GM21717 (cell line): ENCODE data around the gene RAD23A.
"Not testable (repeated sequence)": the region's sequence is repeated elsewhere in the genome, so short reads cannot be mapped to it uniquely, and the experiment has no call there.

Source experiments
- ATAC-seq: cut with Tn5 transposase; IDR thresholded peaks from one replicate; pipeline ENCODE4 v1.9.1; 2021; ENCODE audit warnings: mild to moderate bottlenecking, moderate library complexity; ENCODE audit not compliant: unreplicated experiment

RAD23A gene

DNA sequence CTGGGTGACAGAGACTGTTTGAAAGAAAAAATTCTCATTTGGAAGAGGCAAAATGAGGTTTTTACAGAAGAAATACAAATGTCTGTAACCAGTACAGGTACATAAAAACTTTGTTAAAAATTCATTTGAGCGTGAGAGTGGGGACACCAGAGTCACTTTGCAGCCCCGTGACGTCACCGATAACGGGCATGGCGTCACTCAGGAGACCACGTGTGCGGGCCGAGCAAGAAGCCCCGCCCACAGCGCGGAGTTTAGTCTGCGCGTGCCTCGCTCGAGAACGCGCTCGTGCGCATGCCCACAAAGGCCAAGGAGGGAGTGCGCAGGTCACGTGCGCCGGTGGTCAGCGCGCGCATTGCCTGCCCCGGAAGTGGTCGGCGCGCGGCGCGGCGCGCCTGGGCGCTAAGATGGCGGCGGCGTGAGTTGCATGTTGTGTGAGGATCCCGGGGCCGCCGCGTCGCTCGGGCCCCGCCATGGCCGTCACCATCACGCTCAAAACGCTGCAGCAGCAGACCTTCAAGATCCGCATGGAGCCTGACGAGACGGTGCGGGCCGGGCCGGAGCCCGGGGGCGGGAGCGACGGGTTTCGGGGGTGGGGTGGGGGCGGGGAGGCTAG, at the start of gene RAD23A:
Gene RAD23A (plus strand): TSS at position 384 of the 613 bp plus-strand sequence. CDS start 87 bp downstream, at position 471.
- ATAC-seq: peak; percentile 53

DNA sequence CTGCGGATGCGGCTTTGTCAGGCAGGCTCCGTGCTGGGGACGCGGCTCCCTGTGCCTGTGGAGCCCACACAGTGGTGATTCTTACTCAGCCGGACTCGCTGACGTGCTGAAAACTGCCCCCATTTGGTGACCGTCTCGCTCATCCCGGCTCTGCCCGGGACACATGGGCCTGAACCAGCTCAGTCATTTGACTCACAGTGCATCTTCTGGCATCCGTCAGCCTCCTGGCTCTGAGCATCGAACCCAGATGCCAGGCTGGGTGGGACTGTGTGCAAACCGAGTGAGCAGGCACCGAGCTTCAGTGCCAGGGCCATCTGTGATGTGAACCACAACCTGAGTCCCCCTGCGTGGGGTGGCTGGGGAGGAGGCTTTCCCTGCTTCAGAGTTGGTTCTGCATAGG, 49.2 kb upstream of the RAD23A start:
- no peak for ATAC-seq

- ATAC-seq: peak; percentile 52
These were observed 45.7 kb upstream of the RAD23A start for GRCh38 chr19:12899891-12900518.

- no peak for ATAC-seq
These were observed 38.5 kb upstream of the RAD23A start for GRCh38 chr19:12907166-12907565.

DNA sequence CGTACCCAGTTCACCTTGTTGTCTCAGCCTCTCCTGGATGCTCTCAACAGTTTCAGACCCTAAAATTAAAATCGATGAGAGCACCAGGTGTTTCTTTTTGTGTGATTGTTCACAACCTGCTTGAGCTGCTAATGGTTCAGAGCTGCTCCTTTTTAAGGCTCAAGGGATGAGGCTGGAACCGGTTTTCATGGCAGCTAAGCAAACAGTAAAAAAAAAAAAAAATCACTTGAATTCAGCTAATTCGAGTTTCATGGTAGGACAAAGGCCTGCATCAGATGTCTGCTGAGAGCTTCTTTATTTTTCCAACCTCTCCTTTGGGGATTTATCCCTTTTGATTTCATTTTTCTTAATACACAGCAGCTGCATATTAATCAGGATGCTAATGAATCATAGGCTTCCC, 33.1 kb upstream of the RAD23A start:
- no peak for ATAC-seq

GRCh38 chr19:12913011-12913561, 32.6 kb upstream of the RAD23A start:
- no peak for ATAC-seq

GRCh38 chr19:12913851-12914690, 31.6 kb upstream of the RAD23A start:
- ATAC-seq: no peak

- not testable (repeated sequence) for ATAC-seq
These were observed 29.8 kb upstream of the RAD23A start for GRCh38 chr19:12915860-12916259.

GRCh38 chr19:12918253-12918652, 27.4 kb upstream of the RAD23A start:
- no peak for ATAC-seq

DNA sequence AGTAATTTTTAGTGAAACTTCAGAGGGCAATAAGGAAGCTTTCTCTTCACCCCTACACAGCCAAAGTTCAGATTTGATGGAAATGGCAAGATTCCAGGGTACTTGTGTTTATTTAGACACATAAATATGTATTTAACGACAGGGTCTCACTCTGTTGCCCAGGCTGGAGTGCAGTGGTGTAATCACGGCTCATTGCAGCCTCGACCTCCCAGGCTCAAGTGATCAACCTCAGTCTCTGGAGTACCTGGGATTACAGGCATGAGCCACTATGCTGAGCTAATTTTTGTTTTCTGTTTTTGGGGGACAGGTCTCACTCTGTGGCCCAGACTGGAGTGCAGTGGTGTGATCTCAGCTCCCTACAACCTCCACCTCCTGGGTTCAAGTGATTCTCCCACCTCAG, 24.6 kb upstream of the RAD23A start:
- ATAC-seq: no peak

DNA sequence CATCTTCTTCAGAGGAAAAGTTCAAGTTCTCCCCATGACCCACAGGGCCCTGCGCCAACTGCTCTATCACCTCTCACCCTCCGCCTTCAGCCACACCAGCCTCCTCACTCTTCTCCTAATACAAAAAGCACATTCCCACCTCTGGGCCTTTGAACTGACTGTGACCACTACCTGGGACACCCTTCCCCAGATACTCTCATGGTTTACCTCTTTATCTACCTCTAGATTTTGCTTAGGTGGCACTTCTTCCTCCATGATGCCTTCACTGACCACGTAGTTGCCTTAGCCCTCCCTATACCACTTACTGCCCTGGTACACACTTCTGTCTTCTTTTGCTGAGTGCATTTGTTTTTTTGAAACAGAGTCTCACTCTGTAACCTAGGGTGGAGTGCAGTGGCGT, 22.7 kb upstream of the RAD23A start:
- no peak for ATAC-seq

GRCh38 chr19:12924621-12925310, 20.9 kb upstream of the RAD23A start:
- ATAC-seq: no peak

DNA sequence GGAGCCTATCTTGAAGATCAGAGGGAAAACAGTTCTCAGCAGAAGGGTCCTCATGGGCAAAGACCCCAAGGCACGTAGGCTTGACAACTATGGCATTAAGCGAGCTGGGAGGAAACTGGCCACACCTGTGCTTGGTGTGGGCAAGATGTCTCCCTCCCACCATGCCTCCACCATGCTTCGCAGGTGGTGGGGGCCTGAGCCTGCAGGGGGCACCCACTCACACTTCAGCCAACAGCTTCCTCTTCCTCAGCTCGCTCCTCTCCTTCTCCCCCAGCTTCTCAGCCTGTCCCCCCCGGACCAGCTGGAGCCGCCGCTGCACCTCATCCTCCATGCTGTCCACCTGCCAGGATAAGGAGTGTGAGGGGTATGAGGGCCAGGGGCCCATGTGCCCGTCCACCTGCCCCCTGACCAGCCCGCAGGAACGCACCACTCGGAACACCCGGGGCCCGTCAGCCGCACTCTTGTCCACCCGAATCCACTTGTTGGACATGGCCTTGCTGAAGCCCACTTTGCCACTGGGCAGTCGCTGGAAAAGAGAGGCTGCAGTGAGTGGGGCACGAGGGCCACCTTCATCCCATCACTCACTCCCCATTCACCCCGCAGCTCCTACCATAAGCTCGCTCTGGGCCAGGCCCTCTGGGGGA, 15.5 kb upstream of the RAD23A start:
- ATAC-seq: no peak

DNA sequence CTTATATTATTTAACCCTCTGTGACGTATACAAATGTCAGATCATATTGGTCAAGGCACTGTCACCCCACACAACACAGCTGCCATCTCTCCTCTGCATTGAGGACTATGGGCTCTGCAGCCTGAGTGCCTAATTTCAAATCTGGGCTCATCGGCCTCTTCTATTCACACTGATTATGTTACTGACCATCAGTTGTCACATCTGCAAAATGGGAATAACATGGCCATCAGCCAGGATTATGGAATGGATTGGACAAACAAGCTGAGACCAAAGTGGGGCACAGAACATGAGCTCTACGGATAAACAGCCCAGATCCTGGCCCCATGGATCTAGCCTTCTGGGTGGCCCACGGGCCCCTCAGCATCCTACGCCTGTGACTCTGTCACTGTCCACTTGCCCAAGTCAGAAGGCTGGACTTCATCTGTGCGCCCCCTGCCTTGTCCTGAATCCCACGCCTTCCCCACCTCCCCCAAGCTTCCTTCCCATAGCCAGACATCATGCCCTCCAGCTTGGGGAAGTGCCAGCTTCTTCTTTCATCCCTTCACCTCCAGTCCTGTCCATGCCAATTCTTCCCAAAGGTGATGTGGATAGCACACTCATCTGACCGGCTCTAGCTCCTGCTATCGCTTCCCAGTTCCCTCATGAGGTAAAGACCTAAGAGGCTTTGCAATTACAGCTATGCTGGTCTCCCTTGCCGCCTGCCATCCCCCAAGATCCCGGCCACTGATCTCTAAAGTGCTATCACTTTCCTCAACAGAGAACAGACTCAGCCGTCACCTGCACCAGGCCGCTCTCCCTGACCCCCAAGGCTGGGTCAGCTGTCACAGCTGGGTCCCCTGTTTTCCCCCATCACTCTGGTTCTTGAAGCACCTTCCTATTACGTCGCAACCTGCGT, 13.0 kb upstream of the RAD23A start:
- no peak for ATAC-seq

GRCh38 chr19:12933287-12934072, 12.2 kb upstream of the RAD23A start, which contains the start of gene FARSA:
Gene FARSA (minus strand): TSS chr19:12933711. CDS start chr19:12933696, 15 bp downstream.
- ATAC-seq: peak; percentile 41

DNA sequence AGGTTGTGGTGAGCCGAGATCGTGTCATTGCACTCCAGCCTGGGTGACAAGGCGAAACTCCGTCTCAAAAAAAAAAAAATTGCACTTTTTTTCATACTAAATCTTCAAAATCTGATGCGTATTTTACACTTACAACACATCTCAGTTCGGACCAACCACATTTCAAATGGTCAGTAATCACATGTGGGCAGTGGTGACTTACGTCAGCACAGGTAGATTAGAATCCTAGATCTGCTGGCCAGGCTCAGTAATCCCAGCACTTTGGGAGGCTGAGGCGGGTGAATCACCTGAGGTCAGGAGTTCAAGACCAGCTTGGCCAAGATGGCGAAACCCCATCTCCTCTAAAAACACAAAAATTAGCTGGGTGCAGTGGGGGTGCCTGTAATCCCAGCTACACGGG, 10.6 kb upstream of the RAD23A start:
- ATAC-seq: no peak

GRCh38 chr19:12936582-12936981, 9.1 kb upstream of the RAD23A start:
- no peak for ATAC-seq

- ATAC-seq: no peak
These were observed 8.4 kb upstream of the RAD23A start for GRCh38 chr19:12937093-12937926.
